HepG2 (cell line): Measurements from ENCODE around the gene DNAJC24. TPM values are rescaled to one million over a fixed set of nuclear protein-coding genes. Genes with fewer than 3 reads are reported as not detected.
A peak's percentile ranks its signal among the peaks of the same experiment; 100 is the strongest.

Source experiments
- BRF2 ChIP-seq: sonication (generic); formaldehyde crosslinking; IDR thresholded peaks from 2 replicates; pipeline ENCODE4 v1.8.1; 2022; ENCODE audit warnings: mild to moderate bottlenecking, missing genetic modification reagents
- HIC2 ChIP-seq: sonication (generic); formaldehyde crosslinking; IDR thresholded peaks from 2 replicates; pipeline ENCODE4 v1.9.0; 2022; ENCODE audit warnings: low read depth, missing genetic modification reagents
- HNRNPUL1 ChIP-seq: fragments of 200-400 bp; formaldehyde crosslinking; IDR thresholded peaks from 2 replicates; pipeline ENCODE4 v1.6.1; 2017; ENCODE audit warnings: low read depth, mild to moderate bottlenecking, low read length, moderate library complexity
- MEF2D ChIP-seq: sonication (generic); formaldehyde crosslinking; IDR thresholded peaks from 2 replicates; pipeline ENCODE4 v1.5.1; 2020; ENCODE audit warnings: mild to moderate bottlenecking, missing genetic modification reagents
- NONO ChIP-seq, 2 experiments: fragments of 450-650 bp in 1 of 2; sonication (generic) in 1 of 2; formaldehyde crosslinking in 1 of 2; IDR thresholded peaks in 1 of 2; conservative IDR thresholded peaks in 1 of 2; 2 replicates each; pipeline versions ENCODE4 v1.6.1 to v1.8.0; 2017 to 2022; ENCODE audit warnings: mild to moderate bottlenecking in 1 of 2, missing genetic modification reagents in 1 of 2, moderate library complexity in 1 of 2
- PHF21A ChIP-seq: sonication (generic); formaldehyde crosslinking; IDR thresholded peaks from 2 replicates; pipeline ENCODE4 v1.5.0; 2020; ENCODE audit warnings: mild to moderate bottlenecking, missing genetic modification reagents
- SAP130 ChIP-seq: IDR thresholded peaks from 2 replicates; pipeline ENCODE4 v1.6.1; 2016; ENCODE audit warnings: low read depth
- SMC3 ChIP-seq: IDR thresholded peaks from 2 replicates; pipeline ENCODE4 v1.6.1; 2011; ENCODE audit warnings: low read length, improper control_type of control experiment
- SRSF4 ChIP-seq: fragments of 200-400 bp; formaldehyde crosslinking; IDR thresholded peaks from one replicate; pipeline ENCODE4 v1.6.1; 2018; ENCODE audit warnings: mild to moderate bottlenecking, low read depth, low read length, moderate library complexity; ENCODE audit not compliant: poor library complexity, severe bottlenecking
- STAT6 ChIP-seq: sonication (generic); formaldehyde crosslinking; IDR thresholded peaks from 2 replicates; pipeline ENCODE4 v1.4.0; 2020; ENCODE audit warnings: missing genetic modification reagents, mild to moderate bottlenecking, borderline replicate concordance
- TBL1XR1 ChIP-seq: fragments of 150-350 bp; IDR thresholded peaks from 2 replicates; pipeline ENCODE4 v1.6.1; 2014; ENCODE audit warnings: borderline replicate concordance, low read length; ENCODE audit not compliant: partially characterized antibody
- TOPORS ChIP-seq: sonication (generic); formaldehyde crosslinking; IDR thresholded peaks from 2 replicates; pipeline ENCODE4 v1.8.0; 2023; ENCODE audit warnings: mild to moderate bottlenecking, missing genetic modification reagents
- ZBTB49 ChIP-seq: sonication (generic); formaldehyde crosslinking; IDR thresholded peaks from 2 replicates; pipeline ENCODE4 v1.4.0; 2020; ENCODE audit warnings: missing genetic modification reagents, borderline replicate concordance
- ZNF121 ChIP-seq: sonication (generic); formaldehyde crosslinking; IDR thresholded peaks from 2 replicates; pipeline ENCODE4 v1.5.0; 2020; ENCODE audit warnings: mild to moderate bottlenecking, missing genetic modification reagents
- ZNF232 ChIP-seq: sonication (generic); formaldehyde crosslinking; IDR thresholded peaks from 2 replicates; pipeline ENCODE4 v1.4.0; 2020; ENCODE audit warnings: missing genetic modification reagents, borderline replicate concordance
- ZNF274 ChIP-seq: sonication (generic); formaldehyde crosslinking; IDR thresholded peaks from 2 replicates; pipeline ENCODE4 v1.5.1; 2020; ENCODE audit warnings: mild to moderate bottlenecking, missing genetic modification reagents
- ZNF367 ChIP-seq: sonication (generic); formaldehyde crosslinking; IDR thresholded peaks from 2 replicates; pipeline ENCODE4 v1.4.0; 2020; ENCODE audit warnings: missing genetic modification reagents, borderline replicate concordance
- ZNF780A ChIP-seq: sonication (generic); formaldehyde crosslinking; IDR thresholded peaks from 2 replicates; pipeline ENCODE4 v1.8.0; 2022; ENCODE audit warnings: mild to moderate bottlenecking, missing genetic modification reagents, moderate library complexity
- ZNF839 ChIP-seq: sonication (generic); formaldehyde crosslinking; IDR thresholded peaks from 2 replicates; pipeline ENCODE4 v1.4.0; 2020; ENCODE audit warnings: missing genetic modification reagents, mild to moderate bottlenecking, borderline replicate concordance
- polyA plus RNA-seq, 8 experiments: library from polyadenylated mRNA; depleted of rRNA in 3 of 8; stranded (reverse) in 7 of 8; unstranded in 1 of 8; fragments of >200 nt; fragmentation: Illumina TruSeq in 4 of 8; extraction: Trizol in 4 of 8; gene quantifications; 2 replicates each; pipeline versions ENCODE4 v1.2.1 to v1.2.3, GENCODE V29; 2011 to 2016; ENCODE audit warnings: low read depth in 4 of 8, missing spikeins in 1 of 8, mixed read lengths in 1 of 8; ENCODE audit not compliant: insufficient read depth in 1 of 8
- total RNA-seq, 5 experiments: library from RNA; depleted of rRNA; stranded (reverse); fragments of >200 nt; fragmentation: Illumina TruSeq; extraction: Trizol; gene quantifications; 2 replicates each; pipeline ENCODE4 v1.2.3, GENCODE V29; 2016; ENCODE audit warnings: low read depth in 1 of 5

The DNAJC24 gene
- total and polyA plus RNA-seq, 2 of the 13 experiments (the other 11 are each of a cell fraction or from before 2014, with no cell fraction given): 10.5 to 13.7 TPM

DNA sequence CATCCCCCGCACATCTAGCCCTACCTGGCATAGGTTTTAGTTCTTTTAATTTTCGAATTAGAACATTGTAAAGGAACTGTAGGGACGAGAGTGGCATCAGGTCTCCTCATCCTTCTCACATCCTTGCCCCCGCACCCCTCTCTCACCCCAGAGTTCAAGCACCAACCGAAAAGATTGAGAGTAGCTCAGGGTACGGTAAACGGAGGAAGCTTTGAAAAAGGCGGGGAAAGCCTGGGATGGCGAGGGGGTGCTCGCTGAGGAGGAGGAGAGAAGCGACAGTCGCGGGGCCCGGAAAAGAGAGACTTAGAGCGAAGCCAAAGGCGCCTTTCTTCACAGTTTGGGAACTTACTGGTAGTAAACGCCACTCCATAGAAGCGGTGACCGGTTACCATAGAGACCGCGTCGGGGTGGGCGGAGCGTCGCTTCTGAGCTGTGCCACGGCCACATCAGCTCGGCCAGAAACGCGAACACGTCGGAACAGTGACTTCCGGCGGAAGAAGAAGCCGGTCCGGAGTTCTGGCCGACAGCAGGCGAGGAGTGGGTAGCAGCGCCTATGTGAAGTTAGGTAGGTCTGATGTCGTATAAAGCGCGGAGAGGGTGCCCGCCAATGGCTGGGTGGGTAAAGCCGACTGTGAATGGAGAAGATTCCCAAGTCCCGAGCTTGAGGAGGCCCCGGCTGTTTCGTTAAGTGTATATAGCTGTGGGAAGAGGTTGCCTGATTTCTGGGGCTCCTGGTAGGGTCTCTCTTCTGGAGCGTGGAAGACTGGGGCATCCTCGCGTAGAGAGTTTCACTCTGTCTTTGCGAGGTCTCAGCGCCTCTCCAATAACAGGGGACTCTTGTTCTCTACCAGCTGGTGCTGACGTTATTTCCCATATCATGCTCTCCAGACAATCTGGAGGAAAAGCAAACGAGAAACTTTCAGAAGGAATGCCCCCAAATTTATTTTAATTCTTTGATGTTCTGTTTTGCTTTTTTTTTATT is at the start of gene DNAJC24, which contains the start of gene DCDC1 (continued):
- TF ChIP-seq NONO (IDR thresholded peaks at IDR 0.05): no peak
- TF ChIP-seq NONO (CRISPR knock-in tag; conservative IDR thresholded peaks at IDR 0.05): peak; percentile 80
- TF ChIP-seq STAT6 (CRISPR knock-in tag): peak; percentile 57; the same call in 1 of the 2 replicates
- TF ChIP-seq ZNF839 (CRISPR knock-in tag): no peak
- no peak for TF ChIP-seq ZNF780A
- peak; percentile 98 for TF ChIP-seq SAP130 (CRISPR knock-in tag)
- TF ChIP-seq SMC3: no peak
- no peak for TF ChIP-seq ZBTB49 (CRISPR knock-in tag)
- peak; percentile 74; the same call in 1 of the 2 replicates for TF ChIP-seq PHF21A (CRISPR knock-in tag)
- TF ChIP-seq TBL1XR1: no peak
- no peak for TF ChIP-seq HIC2 (CRISPR knock-in tag)
- no peak for TF ChIP-seq HNRNPUL1
- peak; percentile 69; the same call in 1 of the 2 replicates for TF ChIP-seq ZNF232 (CRISPR knock-in tag)
- TF ChIP-seq TOPORS (CRISPR knock-in tag): no peak
- 0 out of 2 replicates have a peak, but pooled peaks have one; percentile 32 for TF ChIP-seq ZNF274 (CRISPR knock-in tag)
- no peak for TF ChIP-seq SRSF4
- TF ChIP-seq BRF2 (CRISPR knock-in tag): no peak
- TF ChIP-seq ZNF121 (CRISPR knock-in tag): no peak
- peak; percentile 82 for TF ChIP-seq MEF2D (CRISPR knock-in tag)
- TF ChIP-seq ZNF367 (CRISPR knock-in tag): no peak
